IPS-18a (cell line): Measurements from ENCODE around the gene YIF1A.
A peak's percentile ranks its signal among the peaks of the same experiment; 100 is the strongest.

Source experiments
- H3K27ac ChIP-seq: one replicate; pipeline ENCODE4 v1.5.1; 2013; ENCODE audit warnings: low read length
- H3K27me3 ChIP-seq: one replicate; pipeline ENCODE4 v1.6.1; 2013; ENCODE audit warnings: mild to moderate bottlenecking, low read length; ENCODE audit not compliant: control insufficient read depth, insufficient read depth
- H3K36me3 ChIP-seq: one replicate; pipeline ENCODE4 v1.6.1; 2013; ENCODE audit warnings: low read depth, low read length; ENCODE audit not compliant: control insufficient read depth
- H3K4me1 ChIP-seq: one replicate; pipeline ENCODE4 v1.6.1; 2013; ENCODE audit warnings: low read depth, low read length; ENCODE audit not compliant: control insufficient read depth
- H3K4me3 ChIP-seq: one replicate; pipeline ENCODE4 v1.5.1; 2013; ENCODE audit warnings: low read length
- H3K9ac ChIP-seq: one replicate; pipeline ENCODE4 v1.6.1; 2013; ENCODE audit warnings: mild to moderate bottlenecking, low read length, moderate library complexity
- H3K9me3 ChIP-seq: one replicate; pipeline ENCODE4 v1.6.1; 2013; ENCODE audit warnings: low read depth, low read length; ENCODE audit not compliant: control insufficient read depth

The YIF1A gene

DNA sequence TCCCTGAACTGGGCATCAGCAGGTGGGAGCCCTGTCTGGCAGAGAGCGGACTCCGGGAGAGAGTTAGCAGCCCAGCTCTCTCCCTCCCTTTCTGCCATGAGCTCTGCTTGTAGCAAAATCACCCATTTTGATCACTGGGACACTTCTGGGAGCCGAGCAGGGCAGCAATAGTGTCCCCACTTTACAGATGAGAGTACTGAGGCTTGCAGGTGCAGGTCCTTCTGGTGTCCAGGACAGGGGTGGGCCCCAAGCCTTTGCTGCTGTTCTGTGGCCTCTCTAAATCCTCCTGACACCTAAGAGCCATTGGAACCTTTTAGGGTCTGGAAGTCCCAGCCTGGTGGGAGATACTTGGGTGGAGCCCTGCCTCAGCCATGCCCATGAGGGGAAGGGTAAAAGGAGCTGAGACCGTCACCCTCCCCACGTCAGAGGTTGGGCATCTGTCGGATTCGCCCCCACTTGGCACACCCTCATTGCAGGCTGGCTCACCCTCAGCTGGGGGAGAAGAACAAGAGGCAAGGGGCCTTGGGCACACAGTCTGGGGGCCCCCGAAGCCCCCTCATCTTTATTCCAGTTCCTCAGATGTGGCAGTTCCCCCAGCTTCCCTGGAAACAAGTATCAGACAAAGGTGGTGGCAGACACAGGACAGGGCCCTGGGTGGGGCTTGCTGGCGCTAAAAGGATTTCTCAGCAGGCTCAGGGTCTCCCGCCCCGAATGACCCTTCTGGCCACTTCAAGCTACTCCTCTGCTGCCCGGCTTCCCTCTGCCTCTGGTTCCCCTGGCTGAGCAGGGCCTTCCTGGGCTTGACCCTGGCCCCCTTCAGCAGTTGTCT lies 42.8 kb upstream of the YIF1A start:
- Histone ChIP-seq H3K27ac (no peak overlapping the region), H3K27me3 (peaks cover 8% of the 10 kb centered on the region), H3K36me3 (no peaks in the 10 kb centered on the region), H3K9me3 (no peaks in the 10 kb centered on the region), H3K4me1 (peaks cover 11% of the 10 kb centered on the region), H3K4me3 (no peak overlapping the region), H3K9ac (no peak overlapping the region)

DNA sequence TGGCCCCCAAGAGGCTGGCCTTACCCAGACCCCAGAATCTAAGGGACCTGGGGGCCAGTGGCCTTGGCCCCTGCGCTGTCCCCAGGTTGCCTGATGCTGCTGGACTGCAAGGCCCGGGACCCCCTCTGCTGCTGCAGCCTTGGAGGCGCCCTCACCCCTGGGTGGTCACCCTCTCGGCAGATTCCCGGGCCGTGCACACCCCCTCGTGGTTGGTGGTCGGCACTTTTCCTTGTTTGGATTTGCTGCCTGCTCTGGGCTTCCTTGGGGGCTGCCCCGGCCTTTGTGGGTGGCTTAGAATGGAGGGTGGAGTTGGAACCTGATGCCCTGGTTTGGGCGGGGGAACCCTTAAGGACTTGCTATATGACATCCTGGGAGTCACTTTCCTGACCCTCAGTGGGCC lies 42.0 kb upstream of the YIF1A start:
- peaks cover 8% of the 10 kb centered on the region for H3K27me3 ChIP-seq
- H3K27ac ChIP-seq: no peak overlapping the region
- peaks cover 4% of the 10 kb centered on the region for H3K4me1 ChIP-seq
- H3K9ac ChIP-seq: no peak overlapping the region
- H3K4me3 ChIP-seq: no peak overlapping the region
- no peaks in the 10 kb centered on the region for H3K36me3 ChIP-seq
- H3K9me3 ChIP-seq: no peaks in the 10 kb centered on the region

DNA sequence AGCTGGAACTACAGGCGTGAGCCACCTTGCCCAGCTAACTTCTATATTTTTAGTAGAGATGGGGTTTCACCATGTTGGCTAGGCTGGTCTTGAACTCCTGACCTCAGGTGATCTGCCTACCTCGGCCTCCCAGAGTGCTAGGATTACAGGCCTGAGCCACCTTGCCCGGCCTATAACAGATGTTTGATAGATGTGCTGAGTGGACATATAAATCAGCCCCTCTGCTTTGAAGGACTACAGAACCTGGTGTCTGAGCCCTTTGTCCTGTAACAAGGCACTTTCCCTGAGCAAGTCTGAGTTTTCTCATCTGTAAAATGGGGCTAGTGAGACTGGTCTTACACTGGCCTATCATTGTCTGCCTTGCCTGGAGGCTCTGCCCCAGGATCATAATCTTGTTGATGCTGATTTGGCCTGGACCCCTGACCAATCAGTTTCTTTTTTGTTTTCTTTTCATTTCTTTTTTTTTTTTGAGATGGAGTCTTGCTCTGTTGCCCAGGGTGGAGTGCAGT lies 40.3 kb upstream of the YIF1A start:
- Histone ChIP-seq H3K4me1 (peaks cover 4% of the 10 kb centered on the region), H3K27ac (no peak overlapping the region), H3K9me3 (no peaks in the 10 kb centered on the region), H3K9ac (no peak overlapping the region), H3K36me3 (no peaks in the 10 kb centered on the region), H3K27me3 (peaks cover 8% of the 10 kb centered on the region), H3K4me3 (no peak overlapping the region)

DNA sequence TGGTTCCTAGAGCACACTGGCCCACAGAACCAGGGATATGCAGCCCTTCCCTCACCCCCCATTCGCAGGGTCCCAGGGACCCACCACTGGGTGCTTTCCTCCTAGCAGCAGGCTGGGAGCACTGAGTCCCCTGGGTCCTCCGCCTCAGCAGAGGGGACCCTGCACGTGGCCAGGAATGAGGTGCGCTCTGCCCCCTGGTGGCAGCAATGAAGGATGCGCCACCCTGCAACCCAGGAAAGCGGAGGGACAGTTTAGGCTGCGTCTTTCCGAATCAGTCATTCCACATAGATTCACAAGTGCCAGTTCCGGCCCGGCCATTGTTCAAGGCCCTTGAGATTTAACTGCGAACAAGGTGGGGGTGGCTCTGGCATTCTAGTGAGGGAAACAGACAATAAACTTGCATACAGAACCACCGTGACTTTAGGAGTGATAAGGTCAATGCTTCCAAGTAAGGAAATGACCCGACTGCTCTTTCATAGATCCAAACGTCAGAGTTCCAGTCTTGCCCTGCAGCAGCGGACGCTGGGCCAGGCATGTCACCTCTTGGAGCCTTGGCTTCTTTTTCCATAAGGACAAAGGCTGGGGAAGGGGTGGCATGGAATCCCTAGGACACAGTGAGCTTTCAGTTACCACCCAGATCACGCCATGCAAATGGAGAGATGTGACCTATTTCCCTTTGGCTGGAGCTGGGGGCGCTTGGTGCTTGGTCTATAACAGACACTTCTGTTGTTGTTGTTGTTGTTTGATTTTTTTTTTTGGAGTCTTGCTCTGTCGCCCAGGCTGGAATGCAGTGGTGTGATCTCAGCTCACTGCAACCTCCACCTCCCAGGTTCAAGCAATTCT lies 39.6 kb upstream of the YIF1A start:
- Histone ChIP-seq H3K36me3 (no peaks in the 10 kb centered on the region), H3K4me3 (peak overlapping the region; percentile 33), H3K9ac (no peak overlapping the region), H3K9me3 (no peaks in the 10 kb centered on the region), H3K27me3 (peaks cover 8% of the 10 kb centered on the region), H3K27ac (no peak overlapping the region), H3K4me1 (peaks cover 4% of the 10 kb centered on the region)

DNA sequence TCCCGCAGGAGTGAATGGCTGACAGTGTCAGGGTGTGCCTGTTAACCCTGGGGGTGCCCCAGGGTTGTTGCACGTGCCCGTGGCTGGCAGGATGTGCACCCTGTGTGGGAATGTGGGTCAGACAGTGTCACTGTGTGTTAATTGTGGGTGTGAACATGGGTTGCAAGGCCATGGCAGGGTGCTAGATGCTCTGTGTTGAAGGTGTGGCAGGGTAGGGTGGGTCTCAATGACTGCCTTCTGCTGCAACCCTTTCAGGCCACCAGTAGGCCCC lies 39.0 kb upstream of the YIF1A start:
- Histone ChIP-seq H3K9me3 (no peaks in the 10 kb centered on the region), H3K27me3 (peaks cover 8% of the 10 kb centered on the region), H3K4me3 (no peak overlapping the region), H3K4me1 (peaks cover 4% of the 10 kb centered on the region), H3K9ac (no peak overlapping the region), H3K36me3 (no peaks in the 10 kb centered on the region), H3K27ac (no peak overlapping the region)

DNA sequence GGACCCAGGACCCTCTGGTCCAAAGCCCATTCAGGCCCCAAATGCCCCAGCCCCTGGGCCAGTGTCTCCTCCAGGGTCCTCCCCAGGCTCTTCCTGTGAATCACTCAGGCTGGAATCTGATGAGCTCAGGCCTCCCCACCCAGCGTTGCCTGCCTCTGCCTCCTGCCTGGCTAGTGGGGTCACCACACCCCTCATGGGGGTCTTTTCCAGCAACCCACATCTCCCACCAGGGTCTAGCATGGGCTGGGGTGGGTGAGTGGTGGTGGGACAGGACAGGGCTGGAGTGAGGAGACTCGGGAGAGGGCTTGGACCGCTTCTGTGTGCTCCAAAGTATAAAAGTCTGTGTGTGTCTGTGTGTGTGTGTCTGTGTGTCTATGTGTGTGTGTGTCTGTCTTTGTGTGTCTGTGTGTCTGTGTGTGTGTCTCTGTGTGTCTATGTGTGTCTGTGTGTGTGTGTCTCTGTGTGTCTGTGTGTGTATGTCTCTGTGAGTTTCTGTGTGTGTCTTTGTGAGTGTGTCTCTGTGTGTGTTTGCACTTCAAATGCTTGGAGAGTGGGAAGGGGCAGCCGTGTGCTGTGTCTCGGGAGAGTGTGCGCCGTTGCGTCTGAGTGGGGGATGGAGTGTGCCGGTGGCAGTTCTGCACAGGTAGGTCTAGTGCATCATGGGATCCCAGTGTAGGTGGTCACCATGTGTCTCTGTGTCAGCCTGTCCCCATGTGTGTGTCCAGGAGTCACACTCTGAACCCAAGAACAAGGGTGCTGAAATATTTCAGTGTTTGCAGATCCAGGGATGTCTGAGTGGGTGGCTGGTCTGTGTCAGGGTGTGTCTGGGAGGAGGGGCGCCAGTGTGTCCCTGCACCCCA lies 38.5 kb upstream of the YIF1A start:
- H3K4me3 ChIP-seq: no peak overlapping the region

DNA sequence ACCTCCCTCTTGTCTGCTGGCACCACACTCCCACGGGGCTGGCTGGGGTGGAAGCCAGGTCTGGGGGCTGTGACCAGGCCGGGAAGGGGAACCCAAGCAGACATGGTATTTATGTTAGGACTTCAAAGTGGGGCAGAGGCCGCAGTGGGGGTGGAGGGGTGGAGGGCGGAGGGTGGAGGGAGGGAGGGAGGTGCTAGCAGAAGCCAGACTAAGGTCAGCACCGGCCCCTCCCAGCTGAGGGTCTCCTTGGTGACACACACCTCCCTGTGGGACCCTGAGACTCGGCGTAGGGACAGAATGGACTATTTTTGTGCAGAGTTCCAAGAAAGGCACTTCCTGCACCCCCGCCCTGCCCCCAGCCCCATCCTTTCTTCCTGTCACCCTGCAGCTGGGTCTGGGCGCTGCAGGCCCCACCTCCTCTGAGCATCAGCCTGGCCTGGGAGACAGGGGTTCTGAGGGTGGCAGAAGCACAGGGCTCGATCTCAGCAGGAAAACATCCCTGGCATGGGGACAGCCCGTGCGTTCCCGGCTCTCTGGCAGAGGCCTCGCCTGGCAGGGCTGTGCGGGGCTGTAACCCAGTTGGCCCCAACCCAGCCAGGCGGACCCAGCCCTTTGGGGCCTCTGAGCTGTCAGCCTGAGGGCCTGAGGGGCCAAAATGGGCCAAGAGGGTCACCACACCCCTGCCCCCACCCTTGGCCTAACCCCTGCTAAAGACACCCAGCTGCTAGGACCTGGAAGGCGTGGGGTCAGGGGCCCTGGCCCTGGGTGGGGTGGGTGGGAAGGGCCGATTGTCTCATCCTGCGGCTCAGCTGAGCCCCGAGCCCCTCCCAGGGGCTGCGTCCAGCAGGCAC lies 37.5 kb upstream of the YIF1A start:
- H3K4me3 ChIP-seq: no peak overlapping the region
- no peak overlapping the region for H3K27ac ChIP-seq
- no peaks in the 10 kb centered on the region for H3K36me3 ChIP-seq
- H3K4me1 ChIP-seq: peaks cover 4% of the 10 kb centered on the region
- no peaks in the 10 kb centered on the region for H3K9me3 ChIP-seq
- H3K9ac ChIP-seq: no peak overlapping the region
- peaks cover 8% of the 10 kb centered on the region for H3K27me3 ChIP-seq

More for the DNA sequence above, 38.5 kb upstream of the YIF1A start:
- Histone ChIP-seq H3K9me3 (no peaks in the 10 kb centered on the region), H3K27ac (no peak overlapping the region), H3K36me3 (no peaks in the 10 kb centered on the region), H3K9ac (no peak overlapping the region), H3K4me1 (peaks cover 4% of the 10 kb centered on the region), H3K27me3 (peaks cover 8% of the 10 kb centered on the region)

DNA sequence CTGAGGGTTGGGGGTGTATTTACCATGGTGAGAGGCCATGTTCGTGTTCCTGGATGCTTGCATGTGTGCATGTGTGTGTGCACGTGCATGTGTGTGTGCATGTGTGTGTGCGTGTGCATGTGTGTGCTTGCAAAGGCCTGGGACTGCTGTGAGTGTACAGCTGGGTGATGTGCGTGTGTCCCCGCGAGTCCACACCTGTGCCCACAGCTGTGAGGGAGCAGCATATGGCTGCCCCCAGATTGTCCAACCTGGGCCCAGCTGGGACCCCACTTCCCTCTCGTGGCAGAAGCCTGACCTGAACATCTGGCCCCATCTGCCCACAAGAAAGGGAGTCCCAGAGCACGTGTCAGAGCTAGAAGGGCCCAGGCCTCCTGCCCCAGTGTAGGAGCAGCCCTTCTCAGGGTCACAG lies 36.3 kb upstream of the YIF1A start:
- Histone ChIP-seq H3K27ac (no peak overlapping the region), H3K27me3 (peaks cover 8% of the 10 kb centered on the region), H3K4me3 (no peak overlapping the region), H3K9ac (no peak overlapping the region), H3K9me3 (no peaks in the 10 kb centered on the region), H3K36me3 (no peaks in the 10 kb centered on the region), H3K4me1 (peaks cover 4% of the 10 kb centered on the region)

DNA sequence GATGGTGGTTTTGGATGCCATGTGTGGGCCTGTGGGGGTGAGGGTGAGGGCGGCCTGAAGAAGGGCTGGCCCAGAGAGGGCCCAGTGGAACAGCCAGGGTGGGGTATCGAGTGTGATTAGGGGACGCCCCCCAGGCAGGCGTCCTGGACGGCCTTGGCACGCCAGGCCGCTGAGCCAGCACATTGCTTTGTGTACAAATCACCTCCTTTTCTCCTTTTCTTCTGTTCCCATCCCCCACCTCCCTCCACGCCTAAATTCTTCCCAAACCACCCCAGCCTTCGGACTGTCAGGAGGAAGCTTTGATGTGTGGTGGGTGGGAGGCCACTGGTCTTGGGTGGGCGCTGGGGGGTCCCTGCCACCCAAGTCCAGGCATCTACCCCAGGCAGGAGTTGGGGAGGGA lies 35.7 kb upstream of the YIF1A start:
- no peaks in the 10 kb centered on the region for H3K36me3 ChIP-seq
- no peak overlapping the region for H3K4me3 ChIP-seq
- H3K9ac ChIP-seq: no peak overlapping the region
- H3K27me3 ChIP-seq: peaks cover 8% of the 10 kb centered on the region
- peaks cover 4% of the 10 kb centered on the region for H3K4me1 ChIP-seq
- H3K27ac ChIP-seq: no peak overlapping the region
- H3K9me3 ChIP-seq: no peaks in the 10 kb centered on the region

DNA sequence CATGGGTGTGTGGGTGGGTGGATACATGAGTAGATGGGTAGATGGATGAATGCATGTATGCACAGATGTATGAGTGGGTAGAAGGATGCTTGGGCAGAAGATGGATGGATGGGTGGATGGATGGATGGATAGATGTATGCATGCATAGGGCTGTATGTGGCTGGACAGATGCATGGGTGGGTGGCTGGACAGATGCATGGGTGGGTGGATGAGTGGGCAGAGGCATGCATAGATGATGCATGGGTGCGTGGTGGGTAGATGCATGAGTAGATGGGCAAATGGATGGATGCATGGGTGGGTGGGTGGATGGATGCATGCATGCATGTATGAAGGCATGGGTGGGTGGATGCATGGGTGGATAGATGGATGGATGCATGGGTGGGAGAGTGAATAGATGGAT lies 34.7 kb upstream of the YIF1A start:
- Histone ChIP-seq H3K27me3 (peaks cover 8% of the 10 kb centered on the region), H3K9ac (no peak overlapping the region), H3K9me3 (no peaks in the 10 kb centered on the region), H3K4me3 (no peak overlapping the region), H3K4me1 (peaks cover 3% of the 10 kb centered on the region), H3K36me3 (no peaks in the 10 kb centered on the region), H3K27ac (no peak overlapping the region)
